NCI-H446 treated with DMSO at 0.1 percent for 48 hours (cell line): Measurements from ENCODE around the gene LYZL2.
"Not testable (repeated sequence)": the region's sequence is repeated elsewhere in the genome, so short reads cannot be mapped to it uniquely, and the experiment has no call there.

Experiments used
- DNase-seq: peaks from one replicate; lab custom pipeline; 2025; lab: John Stamatoyannopoulos, UW

LYZL2 gene

DNA sequence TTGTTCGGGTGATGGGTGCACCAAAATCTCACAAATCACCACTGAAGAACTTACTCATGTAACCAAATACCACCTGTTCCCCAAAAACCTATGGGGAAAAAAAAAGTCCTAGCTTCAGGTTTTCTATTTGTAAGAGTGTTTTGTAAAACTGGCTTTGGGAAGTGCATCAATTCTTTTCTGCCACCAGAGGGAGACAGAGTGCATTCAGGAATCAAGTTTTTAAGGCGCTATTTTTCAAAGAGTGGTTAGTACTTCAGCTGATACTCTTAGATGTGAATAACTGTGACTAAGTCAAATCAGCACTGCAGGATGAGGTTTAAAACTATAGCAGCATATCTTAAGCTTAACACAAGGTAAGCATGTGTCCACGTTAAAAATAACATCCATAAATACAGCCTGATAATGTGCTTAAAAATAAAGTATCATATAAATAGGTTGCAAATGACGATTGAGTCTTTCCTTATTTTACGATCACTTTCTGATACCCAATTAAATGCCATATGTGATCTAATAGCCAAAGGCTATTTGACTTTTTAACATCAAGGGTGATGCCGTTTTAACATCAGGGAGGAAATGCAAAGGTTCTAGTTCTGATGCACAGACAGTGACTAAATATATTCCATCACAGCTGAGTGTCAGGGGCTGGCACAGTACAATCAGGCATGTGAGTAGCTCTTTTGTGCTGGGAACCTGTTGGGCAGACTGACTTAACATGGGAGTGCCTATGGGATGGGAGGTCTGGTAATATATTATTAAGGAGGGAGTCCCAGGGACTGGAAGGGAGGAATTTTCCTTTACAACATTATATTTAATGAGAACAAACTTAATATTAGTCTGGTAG, 10.6 kb upstream of the LYZL2 start:
- DNase-seq: peak; percentile 24

DNA sequence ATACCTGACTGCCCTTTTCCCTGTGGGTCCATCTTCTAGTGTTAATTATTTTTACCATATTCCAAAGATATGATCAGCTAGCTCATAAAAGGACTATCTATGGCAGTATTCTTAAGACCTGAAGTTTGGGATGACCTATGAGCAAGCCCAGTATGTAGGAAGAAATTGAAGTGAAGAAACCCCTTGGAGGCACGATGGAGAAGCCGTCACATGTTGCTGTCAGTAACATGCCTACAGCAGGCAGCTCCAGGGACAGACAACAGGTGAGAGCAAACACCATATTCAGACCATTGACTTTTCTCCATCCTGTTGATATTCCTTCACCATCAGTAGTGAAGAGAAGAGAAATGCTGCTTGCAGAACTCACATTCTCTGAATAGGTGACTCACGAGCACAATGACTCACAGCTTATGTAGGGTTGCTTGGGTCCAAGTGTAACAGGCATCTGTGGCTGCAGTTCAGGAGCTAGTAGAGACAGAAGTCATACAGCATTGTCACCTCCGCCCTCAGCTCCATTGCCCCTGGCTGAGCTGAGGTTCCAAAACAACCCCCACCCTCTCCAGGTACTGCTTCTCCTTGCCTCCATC, 8.4 kb upstream of the LYZL2 start:
- DNase-seq: no peak

- no peak for DNase-seq
Measured at GRCh38 chr10:30631188-30631587, 1.6 kb upstream of the LYZL2 start.

GRCh38 chr10:30630571-30630970, 1.0 kb upstream of the LYZL2 start:
- DNase-seq: no peak

GRCh38 chr10:30628576-30628975, 977 bp downstream of the LYZL2 start:
- not testable (repeated sequence) for DNase-seq

DNA sequence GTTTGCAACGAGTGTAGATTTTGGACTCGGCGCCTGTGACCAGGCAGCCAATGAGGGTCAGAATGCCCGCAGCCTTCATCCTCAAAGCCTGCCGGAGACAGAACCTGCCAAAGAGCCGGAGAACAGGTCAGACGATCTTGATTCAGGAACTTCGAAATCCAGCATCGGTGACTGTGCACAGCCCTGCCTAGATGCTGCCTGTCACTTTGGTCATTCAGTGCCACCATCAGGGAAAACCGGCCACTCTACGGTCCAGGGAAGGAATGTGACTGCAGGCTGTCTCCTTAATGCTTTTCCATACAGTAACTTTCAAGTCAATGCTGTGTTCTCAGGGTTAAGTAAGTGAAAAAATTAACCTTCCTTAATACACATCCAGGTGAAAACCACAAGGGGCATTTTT, 2.7 kb downstream of the LYZL2 start:
- not testable (repeated sequence) for DNase-seq

DNA sequence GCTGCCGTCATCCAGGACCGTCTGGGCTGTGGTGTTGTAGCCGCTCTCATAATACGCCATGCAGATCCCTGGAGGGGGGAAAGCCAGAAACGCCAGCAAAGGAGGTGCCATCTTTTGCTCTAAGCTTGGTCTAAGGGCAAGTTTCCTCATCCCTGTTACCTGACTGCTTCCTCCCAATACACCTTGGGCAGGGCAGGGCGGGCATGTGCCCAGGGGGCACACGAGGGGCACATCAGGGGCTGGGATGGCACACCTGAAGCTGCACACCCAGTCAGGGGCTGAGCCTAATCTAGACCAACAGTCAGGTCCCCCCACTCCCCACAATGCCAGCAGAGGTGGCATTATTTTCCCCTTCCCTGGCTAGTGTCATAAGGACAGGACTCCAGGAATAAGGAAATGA, 3.4 kb downstream of the LYZL2 start:
- DNase-seq: not testable (repeated sequence)

- DNase-seq: no peak
Measured at GRCh38 chr10:30625080-30625479, 4.5 kb downstream of the LYZL2 start.

- no peak for DNase-seq
Measured at GRCh38 chr10:30619966-30620365, 9.6 kb downstream of the LYZL2 start.

DNA sequence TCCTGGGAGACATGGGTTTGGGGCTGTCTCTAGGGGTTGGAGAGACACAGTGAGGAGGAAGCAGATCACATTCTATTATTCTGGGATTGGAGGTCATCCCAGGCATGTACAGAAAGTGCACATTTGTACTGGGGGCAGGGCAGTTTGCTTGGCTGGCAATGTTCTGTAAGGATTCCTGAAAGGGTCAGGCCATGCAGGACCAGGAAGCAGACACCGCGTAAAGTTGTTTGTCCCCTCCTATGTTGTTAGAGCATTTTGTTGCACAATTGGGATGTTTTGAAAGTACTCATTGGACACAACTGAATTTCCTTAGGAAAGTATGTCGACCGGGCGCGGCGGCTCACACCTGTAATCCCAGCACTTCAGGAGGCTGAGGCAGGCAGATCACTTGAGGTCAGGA, 12.5 kb downstream of the LYZL2 start:
- no peak for DNase-seq

- DNase-seq: not testable (repeated sequence)
Measured at GRCh38 chr10:30611041-30611440, 18.5 kb downstream of the LYZL2 start.

- DNase-seq: no peak
Measured at GRCh38 chr10:30607814-30608213, 21.7 kb downstream of the LYZL2 start.

DNA sequence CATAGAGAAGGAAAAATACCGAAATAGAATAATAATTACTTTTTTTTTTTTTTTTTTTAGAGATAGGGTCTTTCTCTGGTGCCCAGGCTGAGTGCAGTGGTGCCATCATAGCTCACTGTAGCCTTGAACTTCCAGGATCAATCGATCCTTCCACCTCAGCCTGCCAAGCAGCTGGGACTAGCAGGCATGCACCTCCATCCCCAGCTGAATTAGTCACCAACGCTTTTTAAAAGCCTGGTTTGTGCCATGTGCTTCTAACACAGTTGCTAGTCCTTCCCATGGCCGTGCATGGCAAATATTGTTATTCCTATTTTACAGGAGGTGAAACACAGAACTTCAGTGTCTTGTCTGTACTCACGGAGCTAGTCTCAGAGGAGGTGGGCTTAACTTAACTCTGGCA, 23.2 kb downstream of the LYZL2 start:
- DNase-seq: no peak

DNA sequence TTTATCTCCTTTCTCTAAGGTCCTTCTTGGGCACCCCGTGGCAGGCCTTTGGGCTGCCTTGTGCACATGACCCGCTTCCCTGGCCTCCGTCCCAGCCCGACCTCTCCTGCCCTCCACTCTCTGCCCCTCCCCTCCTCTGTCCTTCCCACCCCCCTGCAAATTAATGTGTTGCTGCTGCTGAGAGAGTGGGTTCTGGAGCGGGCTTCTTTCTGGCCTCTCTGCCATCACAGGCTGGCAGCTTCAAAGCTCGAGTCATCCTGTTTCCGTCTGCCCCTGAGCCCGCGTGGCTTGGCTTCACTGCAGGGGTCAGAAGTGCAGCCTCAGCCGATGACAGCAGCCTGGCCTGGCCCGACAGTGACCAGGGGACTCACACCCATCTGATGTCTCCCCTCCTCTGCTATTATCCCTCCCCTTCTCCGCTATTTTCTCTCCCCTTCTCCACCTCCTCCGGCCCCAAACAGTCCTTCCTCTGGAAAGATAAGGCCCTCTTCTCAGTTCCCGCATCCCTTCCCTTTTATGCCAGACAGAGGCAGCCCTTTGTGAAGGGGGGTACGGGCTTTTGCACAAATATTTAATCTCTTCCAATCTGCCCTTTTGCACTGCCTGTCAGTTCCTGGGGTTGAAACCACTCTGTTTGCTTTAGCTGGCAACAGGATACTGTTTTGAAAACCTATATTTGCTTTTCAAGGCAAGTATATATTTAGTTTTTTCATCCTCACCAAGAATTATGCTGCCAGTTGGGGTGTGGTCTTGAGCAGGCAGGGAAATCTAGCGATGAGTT, 24.0 kb downstream of the LYZL2 start:
- not testable (repeated sequence) for DNase-seq

DNA sequence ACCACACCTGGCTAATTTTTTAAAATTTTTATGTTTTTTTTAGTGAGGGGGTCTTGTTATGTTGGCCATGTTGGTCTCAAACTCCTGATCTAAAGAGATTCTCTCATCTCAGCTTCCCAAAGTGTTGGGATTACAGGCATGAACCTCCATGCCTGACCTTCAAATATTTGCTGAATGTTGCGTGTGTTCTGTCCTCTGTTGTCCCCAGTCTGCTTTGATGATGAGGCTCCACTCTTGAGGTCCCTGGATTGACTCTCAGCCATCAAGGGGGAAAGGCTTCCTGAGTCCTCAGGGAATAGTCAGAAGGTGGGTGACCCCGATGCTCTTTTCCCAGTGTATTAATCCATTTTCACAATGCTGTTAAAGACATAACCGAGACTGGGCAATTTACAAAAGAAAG, 26.0 kb downstream of the LYZL2 start:
- no peak for DNase-seq

DNA sequence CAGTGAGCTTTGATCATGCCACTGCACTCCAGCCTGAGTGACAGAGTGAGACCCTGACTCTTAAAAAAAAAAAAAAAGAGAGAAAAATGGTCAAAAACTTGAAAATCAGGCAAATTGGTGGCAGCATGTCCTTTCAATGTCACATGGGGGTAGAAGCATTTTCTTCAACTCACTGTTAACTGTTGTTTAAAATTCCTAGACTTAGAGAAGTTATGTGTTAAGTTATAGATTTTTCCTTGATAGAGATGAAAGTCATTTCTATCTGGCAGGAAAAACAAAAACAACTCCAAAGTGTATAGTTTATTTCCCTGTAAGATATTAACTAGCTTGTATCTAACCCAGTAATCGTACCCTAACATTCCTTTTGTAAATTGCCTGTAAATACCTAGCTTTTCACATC, 26.8 kb downstream of the LYZL2 start:
- DNase-seq: no peak

GRCh38 chr10:30600005-30600404, 29.5 kb downstream of the LYZL2 start:
- DNase-seq: no peak

GRCh38 chr10:30598105-30598776, 31.3 kb downstream of the LYZL2 start:
- DNase-seq: no peak

GRCh38 chr10:30597433-30597824, 32.1 kb downstream of the LYZL2 start:
- DNase-seq: not testable (repeated sequence)

DNA sequence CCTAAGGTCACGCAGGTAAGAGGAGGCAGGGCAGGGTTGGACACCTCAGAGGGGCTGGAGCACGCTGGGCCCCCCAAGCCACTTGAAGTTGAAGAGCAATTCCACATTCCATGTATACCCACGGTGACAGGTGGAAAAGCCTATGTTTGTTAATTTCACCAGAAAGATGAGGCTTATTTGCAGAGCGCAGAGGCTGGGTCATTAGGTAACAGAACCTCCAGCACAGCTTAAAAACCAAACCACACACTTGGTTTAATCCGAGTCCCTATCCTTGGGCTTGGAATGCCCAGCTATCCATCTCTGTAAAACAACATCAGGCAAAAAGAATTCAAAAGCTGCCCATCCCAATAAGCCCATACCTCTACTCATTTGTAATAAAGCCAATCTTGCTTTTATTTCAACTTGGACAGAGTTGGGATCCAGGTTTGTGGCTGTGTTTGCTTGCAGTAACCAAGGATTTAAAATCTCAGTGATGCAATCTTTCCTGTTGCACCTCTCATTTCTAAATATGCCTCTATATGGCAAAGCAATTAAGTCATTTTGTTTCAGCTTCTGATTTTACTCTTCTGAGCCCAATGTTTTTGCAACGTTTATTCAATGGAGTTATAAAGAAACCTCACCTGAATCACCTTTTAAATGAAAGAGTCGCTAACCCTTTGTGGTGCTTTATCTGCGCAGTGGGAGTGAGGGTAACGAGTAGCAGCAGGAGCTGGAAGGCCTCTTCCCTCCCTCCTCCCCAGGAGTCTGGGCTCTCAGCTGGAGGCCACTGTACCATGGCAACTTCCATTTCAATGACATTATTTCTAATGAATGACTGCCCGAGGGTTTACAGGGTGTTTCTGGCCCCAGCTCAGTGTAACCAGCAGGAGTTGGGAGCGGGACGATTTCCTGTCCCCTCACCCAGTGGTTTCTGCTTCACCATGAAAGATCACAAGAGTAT, 32.8 kb downstream of the LYZL2 start:
- DNase-seq: not testable (repeated sequence)

DNA sequence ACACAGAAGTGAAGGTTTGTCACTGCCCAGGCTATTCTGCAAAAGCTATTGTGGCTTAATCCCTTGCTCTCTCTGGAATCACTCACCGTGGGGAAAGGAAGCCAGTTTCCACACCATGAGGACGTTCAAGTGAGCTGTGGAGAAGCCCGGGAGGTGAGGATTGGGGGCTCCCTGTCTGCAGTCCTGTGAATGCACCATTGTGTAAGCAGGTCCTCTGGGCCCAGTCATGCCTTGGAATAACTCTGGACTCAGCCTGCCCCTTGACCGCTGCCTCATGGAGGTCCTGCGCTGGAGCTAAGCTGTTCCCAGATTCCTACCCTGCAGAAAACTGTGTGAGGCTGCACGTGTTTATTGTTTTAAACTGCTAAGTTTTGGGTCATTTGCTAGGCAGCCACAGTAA, 33.5 kb downstream of the LYZL2 start:
- no peak for DNase-seq
